ENCODE results near the gene CACHD1.
"Not testable (repeated sequence)": the region's sequence is repeated elsewhere in the genome, so short reads cannot be mapped to it uniquely, and the experiment has no call there.

DNA sequence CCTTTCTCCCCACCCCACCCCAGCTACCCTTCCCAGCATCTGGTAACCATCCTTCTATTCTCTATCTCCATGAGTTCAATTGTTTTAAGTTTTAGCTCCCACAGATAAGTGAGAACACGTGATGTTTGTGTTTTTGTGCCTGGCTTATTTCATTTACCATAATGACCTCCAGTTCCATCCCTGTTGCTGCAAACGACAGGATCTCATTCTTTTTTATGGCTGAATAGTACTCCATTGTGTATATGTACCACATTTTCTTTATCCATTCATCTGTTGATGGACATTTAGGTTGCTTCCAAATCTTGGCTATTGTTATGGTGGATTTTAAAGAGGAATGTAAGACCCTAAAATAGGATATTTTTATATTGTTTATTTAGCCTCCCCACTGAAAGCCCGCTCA is 232.7 kb downstream of the CACHD1 start:
- TF ChIP-seq, protein P1, sequence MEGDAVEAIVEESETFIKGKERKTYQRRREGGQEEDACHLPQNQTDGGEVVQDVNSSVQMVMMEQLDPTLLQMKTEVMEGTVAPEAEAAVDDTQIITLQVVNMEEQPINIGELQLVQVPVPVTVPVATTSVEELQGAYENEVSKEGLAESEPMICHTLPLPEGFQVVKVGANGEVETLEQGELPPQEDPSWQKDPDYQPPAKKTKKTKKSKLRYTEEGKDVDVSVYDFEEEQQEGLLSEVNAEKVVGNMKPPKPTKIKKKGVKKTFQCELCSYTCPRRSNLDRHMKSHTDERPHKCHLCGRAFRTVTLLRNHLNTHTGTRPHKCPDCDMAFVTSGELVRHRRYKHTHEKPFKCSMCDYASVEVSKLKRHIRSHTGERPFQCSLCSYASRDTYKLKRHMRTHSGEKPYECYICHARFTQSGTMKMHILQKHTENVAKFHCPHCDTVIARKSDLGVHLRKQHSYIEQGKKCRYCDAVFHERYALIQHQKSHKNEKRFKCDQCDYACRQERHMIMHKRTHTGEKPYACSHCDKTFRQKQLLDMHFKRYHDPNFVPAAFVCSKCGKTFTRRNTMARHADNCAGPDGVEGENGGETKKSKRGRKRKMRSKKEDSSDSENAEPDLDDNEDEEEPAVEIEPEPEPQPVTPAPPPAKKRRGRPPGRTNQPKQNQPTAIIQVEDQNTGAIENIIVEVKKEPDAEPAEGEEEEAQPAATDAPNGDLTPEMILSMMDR (conservative IDR thresholded peaks at IDR 0.05; ENCODE audit: low read depth, low read length), result not testable (repeated sequence)
- not testable (repeated sequence) for TF ChIP-seq POLR2A (IDR thresholded peaks at IDR 0.05; ENCODE audit: low read depth, low read length); FOS (IDR thresholded peaks at IDR 0.05; ENCODE audit: low read depth, low read length); RFX5 (IDR thresholded peaks at IDR 0.05; ENCODE audit: low read depth, low read length); RAD21 (IDR thresholded peaks at IDR 0.05; ENCODE audit: low read length); CEBPB (IDR thresholded peaks at IDR 0.05; ENCODE audit: low read depth, low read length); BHLHE40 (IDR thresholded peaks at IDR 0.05; ENCODE audit: low read depth, low read length); MAFK (IDR thresholded peaks at IDR 0.05; ENCODE audit: low read depth, low read length); RCOR1 (IDR thresholded peaks at IDR 0.05; ENCODE audit: insufficient replicate concordance, low read length); CHD1 (IDR thresholded peaks at IDR 0.05; ENCODE audit: low read depth, low read length); SMC3 (IDR thresholded peaks at IDR 0.05; ENCODE audit: low read depth, low read length); NFE2L2 (IDR thresholded peaks at IDR 0.05; ENCODE audit: low read depth, low read length)
- TF ChIP-seq, protein P2, sequence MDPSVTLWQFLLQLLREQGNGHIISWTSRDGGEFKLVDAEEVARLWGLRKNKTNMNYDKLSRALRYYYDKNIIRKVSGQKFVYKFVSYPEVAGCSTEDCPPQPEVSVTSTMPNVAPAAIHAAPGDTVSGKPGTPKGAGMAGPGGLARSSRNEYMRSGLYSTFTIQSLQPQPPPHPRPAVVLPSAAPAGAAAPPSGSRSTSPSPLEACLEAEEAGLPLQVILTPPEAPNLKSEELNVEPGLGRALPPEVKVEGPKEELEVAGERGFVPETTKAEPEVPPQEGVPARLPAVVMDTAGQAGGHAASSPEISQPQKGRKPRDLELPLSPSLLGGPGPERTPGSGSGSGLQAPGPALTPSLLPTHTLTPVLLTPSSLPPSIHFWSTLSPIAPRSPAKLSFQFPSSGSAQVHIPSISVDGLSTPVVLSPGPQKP (IDR thresholded peaks at IDR 0.05; ENCODE audit: borderline replicate concordance, low read depth, low read length), result not testable (repeated sequence)
- TF ChIP-seq, protein P3, sequence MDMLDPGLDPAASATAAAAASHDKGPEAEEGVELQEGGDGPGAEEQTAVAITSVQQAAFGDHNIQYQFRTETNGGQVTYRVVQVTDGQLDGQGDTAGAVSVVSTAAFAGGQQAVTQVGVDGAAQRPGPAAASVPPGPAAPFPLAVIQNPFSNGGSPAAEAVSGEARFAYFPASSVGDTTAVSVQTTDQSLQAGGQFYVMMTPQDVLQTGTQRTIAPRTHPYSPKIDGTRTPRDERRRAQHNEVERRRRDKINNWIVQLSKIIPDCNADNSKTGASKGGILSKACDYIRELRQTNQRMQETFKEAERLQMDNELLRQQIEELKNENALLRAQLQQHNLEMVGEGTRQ (IDR thresholded peaks at IDR 0.05; ENCODE audit: low read depth, low read length), result not testable (repeated sequence)
